HS-27A (cell line): Measurements from ENCODE around the gene ROR2.

ENCODE experiments used
- DNase-seq: peaks from one replicate; pipeline ENCODE4 v3.0.0-alpha.2; 2012; ENCODE audit warnings: low read depth, missing footprints

ROR2 gene

DNA sequence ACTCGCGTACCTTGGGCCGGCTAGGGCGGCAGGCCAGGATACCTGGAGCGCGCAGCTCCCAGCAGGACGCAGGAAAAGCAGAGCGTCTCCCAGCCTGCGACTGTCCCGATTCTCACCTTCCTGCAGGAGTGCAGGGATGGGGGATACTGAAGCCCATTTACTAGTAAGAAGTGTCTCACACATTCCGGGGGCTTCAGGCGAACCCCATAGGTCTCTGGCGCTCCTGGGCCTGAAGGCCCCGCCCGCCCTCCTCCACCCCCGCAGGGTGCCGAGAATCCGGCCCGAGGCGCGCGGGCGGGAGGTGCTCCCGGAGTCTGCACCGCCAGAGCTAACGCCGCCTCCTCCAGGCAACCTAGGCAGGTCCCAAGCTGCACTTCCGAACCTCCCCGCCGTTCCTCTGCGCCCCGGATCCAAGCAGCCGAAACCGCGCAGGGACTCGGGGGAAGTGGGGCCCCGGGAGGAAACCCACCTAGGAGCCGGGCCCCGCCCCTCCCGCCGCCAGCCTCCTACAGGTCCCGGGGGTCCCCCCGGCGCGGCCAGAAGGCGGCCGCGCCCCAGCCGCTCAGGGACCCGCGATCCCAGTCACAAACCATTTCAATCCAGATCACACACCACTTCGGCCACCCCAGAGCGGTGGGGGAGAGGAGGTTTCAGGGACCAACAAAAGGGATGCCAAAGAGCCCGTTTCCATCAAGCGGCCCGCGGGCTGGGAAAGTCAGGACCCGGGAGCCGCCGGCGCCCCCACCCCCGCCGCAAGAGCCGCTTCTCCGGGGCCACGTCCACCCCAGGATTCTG, 1.2 kb downstream of the ROR2 start:
- no peak for DNase-seq

DNA sequence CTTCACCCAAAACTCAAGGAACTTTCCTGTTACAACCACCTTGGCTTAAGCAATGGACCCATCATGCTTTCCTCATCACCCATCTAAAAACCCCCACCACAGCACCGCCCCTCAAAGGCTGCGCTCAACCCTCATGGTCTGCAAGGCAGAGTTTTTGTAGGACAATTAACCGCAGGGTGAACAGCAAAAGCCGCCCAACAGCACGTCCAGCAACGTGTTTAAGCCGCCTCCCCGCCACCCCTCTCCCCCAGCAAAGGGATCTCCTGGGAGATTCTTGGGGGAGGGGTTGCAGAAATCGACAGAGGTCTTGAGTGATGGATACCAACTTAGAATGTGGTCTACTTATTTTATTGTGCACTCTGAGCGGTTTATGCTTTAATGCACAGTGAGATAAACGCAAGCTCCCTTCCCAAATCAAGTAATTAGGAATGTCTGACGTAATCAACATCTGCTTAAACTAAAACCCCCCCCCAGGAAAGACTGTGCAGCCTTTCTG, 1.9 kb downstream of the ROR2 start:
- DNase-seq = no peak

DNA sequence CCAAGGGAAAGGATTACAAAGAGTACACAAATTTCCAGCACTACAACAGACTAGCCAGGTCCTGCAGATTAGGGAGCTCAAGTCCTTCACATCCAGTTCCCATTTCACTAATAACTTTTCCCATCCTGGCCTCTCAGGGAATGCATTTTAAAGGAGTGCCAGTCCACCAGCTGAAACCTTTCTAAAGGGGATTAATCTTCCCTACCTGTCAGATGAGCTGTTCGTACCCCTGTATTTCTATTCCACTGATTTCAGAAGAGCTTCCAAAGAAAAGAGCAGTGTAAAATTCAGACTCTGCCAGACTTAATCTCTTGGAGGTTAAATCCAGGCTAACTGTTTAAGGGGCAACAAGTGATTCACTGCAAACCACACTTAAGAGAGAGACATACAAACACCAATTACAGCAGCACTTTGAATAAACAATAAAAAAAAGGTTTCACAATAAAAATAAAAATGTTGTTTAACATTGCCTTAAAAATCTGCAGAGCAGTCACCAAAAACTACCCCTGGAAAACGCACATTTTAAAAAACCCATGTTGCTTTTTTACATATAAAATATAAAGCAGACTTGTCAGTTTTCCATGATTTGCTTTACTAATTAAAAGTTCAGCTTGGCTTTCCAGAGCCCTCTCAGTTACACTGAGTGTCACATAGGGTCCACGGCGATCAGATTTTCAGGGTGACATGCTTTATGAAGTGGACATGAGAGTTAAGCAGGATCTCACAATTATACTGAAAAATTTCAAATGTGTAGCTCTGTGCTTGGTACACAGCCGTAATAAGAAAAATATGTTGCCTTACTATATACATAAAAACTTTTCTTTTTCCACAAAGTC, 3.2 kb downstream of the ROR2 start:
- DNase-seq = no peak

DNA sequence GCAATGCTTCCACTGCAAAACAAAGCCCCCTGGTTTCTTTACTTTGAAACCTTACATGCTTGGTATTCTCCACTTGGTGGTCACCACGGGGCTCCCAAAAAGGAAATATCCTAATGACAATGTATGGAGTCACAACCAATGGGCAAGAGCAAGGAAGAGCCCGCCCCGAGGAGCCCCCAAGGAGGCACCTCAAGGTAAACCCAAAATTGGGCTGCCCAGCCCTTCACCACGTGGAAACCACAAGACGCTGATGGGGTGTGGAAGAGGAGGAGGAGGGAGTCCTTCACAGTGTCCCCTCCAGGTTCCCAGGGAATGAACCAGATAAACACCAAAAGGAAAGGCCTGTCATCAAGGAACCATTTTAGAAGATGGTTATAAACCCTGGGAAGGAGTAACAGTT, 3.8 kb downstream of the ROR2 start:
- no peak for DNase-seq

DNA sequence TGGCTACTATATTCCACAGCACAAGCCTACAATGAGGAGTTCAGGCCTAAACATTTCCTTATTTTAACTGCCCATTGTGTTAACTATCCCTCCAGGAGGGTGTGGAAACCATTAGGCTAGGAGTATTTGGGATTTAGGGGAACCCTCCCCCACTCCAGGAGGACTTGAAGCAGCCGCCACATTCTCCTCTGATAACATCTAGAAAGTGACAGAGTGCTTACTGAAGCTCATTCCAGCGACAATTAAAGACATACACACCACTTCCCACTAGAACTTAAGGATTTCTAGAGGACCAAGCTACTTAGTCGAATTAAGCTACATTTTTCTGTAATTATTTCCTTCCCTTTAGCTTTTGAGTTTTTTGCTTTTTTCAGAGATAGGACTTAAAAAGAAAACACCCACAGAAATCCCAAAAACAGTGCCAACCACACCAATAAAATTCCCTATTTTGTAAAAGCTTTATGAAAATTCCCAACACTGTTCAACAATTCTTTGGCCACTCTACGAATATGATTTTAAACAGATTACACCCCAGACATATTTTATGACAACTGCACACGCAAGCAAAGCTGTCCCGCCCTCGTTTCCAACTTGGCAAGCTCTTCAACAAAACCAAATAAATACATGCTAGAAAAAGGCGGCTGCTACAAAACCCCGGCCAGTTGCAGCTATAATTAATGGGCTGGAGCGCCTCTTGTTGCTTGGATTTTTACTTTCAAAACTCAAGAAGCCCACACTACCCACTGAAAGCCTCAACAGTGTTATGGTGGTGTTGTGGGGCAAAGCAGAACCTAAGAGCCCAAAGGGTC, 4.5 kb downstream of the ROR2 start:
- DNase-seq = no peak

DNA sequence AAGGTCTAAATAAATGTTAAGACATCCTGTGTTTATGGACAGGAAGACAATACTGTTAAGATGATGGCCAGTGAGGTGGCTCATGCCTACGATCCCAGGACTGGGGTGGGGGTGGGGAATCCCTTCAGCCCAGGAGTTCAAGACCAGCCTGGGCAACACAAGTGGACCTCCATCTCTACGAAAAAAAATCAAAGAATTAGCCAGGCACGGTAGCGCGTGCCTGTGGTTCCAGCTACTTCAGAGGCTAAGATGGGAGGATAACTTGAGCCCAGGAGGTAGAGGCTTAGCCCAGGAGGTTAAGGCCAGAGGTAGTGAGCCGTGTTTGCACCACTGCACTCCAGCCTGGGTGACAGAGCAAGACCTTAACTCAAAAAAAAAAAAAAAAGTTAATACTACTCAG, 5.3 kb downstream of the ROR2 start:
- DNase-seq = no peak

DNA sequence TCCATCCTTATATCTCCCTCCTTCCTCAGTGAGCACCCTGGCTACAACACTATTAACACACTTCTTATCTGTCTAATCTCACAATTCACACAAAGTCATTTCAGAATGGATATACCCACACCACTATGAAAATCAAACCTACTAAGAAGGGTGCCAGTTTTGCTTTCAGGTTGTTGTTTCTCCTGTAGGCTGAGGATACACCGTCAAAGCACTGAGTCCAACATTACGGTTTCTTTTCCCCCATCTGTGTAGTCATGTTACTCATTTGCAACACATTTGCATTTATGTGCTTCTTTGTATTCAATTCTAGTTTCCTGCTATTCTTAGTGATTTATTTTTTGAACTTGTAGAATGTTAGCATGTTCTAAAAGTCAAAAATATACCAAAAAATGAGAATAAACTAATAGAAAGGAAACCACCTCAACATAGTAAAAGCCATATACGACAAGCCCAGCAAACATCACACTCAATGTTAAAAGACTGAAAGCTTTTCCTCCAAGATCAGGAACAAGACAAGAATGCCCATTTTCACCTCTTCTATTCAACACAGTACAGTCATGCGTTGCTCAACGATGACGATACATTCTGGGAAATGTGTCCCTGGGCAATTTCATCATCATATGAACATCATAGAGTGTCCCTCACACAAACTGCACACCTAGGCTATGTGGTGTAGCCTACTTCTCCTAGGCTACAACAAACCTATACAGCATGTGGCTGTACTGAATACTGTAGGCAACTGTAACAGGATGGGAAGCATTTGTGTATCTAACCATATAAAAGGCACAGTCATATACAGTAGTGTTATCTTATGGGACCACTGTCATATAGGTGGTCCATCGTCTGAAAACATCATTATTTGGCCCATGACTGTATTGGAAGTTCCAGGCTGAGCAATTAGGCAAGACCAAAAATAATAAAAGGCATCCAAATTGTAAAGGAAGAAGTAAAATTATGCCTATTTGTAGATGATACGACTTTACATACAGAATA, 6.3 kb downstream of the ROR2 start:
- no peak for DNase-seq

DNA sequence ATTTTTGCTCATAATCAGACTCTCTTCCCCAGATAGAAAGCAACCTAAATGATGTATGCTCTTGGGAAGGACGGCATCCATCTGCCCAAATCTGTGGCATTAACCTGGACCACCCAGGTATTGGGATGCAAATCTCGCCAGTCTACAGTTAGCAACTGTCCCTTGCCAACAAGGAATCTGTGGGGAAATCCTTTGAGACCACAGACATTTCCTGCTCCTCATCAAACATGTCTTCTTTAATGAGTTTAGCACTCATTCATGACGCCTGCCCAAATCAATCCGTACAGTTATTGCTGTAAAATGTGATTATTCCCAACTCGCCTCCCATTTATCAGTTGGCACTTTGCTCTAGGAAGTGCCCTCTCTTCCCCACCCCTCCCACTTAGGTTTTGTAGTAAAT, 7.8 kb downstream of the ROR2 start:
- no peak for DNase-seq

DNA sequence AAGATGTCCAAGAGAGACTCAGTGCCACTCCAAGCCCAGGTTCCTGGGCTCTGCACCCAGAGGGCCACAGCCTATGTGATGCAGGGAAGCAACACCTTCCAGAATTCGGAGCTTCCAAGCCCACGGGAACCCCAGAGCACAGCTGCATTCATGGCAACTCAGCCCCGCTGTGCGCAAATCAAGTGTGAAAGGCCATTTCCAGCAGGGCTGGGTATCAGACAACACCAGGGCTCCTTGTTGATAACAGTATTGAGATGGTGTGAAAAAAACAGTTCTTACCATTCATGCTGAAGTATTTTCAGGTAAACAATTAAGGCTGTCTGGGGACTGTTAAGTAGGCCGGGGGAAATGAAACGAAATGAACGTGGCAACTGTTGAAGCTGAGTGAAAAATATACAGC, 10.1 kb downstream of the ROR2 start:
- DNase-seq = no peak

DNA sequence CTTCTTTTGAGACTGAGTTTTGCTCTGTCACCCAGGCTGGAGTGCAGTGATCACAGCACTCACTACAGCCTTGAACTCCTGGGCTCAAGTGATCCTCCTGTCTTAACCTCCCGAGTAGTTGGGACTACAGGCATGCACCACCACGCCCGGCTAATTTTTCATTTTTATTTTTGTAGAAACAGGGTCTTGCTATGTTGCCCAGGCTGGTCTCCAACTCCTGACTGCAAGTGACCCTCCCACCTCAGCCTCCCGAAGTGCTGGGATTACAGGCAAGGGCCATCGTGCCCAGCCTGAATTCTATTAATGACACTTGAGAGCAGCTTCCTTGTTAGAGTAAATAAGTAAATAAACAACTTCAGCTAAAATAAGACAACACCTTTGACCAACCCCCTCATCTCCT, 12.3 kb downstream of the ROR2 start:
- no peak for DNase-seq

DNA sequence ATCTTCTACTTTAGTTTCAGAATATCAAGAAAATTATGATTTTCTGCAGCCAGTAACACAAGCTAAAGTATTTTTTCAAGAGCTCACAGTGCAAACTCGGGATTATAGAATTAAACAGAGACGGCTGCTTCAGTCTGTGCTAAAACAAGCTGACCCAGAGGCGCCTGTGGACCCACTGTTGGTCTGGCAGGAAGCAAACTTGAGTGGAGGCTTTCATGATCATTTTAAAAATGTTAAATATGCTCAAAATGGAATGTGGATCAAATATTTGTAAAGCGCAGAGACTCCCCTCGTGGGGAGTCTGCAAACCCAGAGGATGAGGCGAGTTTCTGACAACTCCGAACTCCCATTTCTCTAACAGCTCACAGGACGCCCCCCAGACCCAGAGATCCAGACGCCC, 13.0 kb downstream of the ROR2 start:
- no peak for DNase-seq

DNA sequence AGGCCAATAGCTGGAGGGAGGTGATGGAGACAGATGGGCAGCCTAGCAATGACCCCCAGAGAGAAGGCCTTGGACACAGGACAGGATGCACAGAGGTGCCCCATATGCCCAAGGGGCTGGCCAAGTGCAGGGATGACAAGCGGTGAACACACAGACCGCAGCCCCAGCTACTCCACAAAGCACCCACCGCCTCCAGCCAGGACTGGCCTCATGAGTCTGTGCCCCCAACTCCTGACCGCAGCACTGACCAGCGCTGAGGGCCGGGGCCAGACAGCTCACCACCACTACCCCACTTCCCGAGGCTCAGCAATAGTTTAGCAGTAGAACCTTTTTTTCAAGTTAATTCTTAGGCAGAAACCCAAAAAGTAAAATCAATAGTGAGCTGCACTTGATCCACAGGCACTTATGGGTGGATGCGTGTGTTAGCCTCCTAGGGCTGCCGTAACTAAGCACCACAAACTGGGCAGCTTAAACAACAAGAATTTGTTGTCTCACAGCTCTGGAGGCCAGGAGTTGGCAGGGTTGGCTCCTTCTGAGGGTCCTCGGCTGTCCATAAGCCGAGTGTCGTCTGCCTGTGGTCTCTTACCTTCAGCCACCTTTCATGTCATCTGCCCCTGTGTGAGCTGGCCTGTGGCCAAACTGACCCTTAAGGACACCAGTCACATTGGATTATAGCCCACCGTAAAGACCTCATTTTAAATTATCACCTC, 14.1 kb downstream of the ROR2 start:
- DNase-seq = no peak

DNA sequence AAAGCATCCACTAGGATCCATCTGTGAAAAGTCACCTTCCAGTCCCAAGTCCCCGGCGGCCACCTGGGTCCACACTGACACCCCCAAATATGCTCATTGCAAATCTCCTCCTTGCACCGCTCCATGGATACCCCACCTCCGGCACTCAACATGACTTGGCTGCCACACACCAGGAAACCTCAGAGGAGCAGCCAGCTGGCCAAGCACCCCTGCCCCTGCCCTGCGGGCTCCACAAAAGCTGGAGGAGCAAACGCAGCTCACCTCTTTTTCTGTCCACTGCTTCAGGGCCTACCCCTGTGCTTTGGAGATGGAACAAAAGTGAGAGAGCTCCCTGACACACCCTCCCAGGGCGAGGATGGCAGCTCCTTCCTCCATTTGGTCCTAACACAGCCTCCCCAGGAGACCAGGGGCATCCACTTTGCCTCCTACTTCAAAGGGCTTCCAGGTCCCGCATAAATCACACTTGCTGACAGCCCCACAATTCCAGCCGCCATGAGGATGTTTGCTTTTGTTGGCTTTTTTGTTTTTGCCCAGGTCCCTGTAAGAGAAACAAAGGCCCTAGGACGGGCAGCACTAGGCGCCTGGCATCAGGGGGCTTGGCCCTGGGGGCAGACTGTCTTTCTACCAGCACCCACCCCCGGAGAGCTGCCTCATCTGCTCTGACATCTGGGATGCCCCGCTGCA, 14.8 kb downstream of the ROR2 start:
- no peak for DNase-seq

DNA sequence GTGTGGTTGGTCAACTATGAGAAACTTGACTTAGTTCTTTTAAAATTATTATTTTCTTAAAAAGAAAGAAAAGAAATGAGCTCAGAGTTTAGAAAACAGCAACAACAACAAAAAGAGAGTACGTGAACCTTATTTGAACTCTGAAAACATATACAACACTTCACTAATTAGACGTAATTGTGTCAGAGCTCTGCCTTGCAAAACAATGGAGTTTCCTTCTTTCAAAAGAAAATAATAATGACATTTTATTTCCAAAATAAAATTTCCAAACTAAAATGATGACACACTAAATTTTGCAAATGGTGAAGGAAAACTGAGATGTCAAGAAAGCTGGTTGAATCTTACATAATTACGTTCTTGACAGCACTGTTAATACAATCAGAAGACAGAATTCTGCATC, 15.4 kb downstream of the ROR2 start:
- no peak for DNase-seq

DNA sequence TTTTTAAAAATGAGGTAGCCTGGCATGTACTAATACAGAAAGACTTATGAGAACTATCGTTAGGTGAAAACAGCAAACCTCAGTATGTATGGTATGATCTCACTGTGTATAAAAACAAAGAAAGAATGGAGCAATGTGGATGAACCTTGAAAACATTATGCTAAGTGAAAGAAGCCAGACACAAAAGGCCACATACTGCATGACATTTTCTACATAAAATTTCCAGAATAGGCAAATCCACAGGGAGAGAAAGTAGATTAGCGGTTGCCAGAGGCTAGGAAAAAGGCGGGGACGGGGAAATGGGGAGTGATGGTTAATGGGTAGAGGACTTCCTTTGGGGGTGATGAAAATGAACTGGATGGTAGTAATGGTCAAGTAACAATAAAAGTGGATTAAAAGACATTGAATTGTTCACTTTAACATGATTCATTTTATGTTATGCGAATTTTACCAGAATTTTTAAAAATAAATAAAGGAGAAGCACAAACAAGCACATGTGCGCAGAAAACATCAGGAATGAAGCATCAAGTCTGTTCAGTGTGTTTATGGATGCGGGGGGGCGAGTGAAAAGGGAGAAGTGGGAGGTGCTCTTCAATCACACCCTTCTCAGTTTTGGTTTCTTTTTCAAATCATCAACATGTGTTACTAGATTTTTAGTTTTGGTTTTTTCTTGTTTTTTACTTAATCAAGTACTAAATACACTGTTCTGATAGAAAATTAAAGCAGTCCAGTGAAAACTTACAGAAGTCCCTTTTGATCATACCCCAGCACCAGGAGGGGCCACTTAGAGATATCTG, 16.3 kb downstream of the ROR2 start:
- no peak for DNase-seq

DNA sequence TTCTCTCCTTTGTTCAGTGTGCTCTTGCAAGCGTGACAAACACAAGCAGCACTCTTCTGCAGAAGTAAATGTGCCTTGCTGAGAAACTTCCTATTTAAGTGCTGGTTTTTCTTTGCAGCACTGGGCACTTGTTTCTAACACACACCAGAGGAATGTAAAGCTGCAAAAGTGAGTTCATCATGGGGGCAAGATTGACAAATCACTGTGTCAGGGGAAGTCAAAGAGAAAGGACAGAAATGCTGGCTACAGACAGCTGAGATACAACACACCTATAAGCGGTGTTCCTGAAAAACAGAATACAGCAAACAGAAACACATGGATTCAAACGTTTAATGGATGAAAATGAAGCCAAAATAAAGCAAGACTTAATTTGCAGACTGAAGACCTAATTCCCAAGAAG, 19.6 kb downstream of the ROR2 start:
- DNase-seq = no peak

DNA sequence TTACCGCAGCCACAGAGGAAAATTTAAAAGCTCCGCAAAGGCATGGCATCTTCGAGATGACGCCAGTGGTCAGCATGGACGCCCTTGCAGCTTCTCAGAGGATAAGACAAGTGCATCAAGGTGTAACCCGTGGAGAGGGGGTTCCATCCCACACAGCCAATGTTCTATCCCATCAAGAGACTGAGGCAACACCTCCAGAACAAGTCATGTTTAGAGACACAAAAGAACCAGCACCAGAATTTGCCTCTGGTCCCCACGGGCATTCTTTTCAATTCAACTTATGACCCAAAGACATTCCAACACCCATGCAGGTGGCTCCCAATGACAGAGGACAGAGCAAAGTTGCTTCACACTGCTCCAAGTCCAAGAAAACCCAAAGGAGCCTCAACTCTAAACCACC, 20.7 kb downstream of the ROR2 start:
- DNase-seq = no peak

DNA sequence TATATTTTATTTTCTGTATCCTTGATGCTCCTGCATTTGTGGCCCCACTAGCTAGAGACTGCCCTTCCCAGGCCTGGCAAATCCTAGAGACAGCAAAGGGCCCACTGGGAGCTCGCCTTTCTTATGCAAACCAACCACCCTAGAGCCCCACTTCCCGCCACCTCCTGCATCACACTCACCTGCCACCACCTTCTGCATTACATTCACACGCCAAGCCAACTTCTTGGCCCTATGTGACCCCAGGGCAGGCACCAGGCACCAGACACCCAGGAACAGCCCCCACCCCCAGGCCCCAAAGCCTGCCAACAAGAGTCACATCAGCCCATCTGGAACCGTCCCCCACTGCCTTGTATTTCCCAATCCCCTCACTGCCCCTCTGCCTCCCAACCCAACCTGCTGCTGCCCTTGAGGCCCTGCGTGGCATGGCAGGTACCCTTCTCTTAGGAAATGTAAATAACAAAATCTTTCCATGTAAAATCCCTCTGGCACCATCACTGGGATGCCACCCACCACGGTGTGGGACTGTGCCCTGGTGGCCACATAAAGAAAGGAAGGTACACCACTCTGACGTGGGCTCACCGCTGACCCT, 22.0 kb downstream of the ROR2 start:
- DNase-seq = no peak

DNA sequence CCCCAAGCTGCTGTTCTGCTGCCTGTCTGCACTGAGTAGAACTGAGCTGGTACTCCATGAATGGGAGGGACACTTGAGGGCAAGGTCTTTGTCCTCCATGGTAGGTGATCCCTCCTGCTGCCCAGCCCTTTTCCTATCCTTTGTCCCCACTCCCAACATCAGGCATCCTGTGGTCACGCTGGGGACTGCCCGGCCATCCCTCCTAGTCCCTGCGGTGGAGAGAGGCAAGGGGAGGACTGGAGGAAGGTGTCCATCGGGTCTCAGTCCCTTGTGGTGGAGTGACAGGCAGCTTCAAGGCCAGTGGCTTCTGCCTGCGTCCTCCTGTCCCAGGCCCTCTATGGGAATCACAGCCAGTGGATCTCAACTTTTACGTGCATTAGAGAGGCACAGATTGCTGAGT, 25.9 kb downstream of the ROR2 start:
- DNase-seq = no peak
